Astrocyte of the spinal cord (primary cell): Measurements from ENCODE around the gene MCAM.
A peak's percentile ranks its signal among the peaks of the same experiment; 100 is the strongest.

Experiments used
- DNase-seq: peaks from one replicate; pipeline ENCODE4 v3.0.0; 2011; ENCODE audit warnings: low read depth, low spot score
- H3K4me3 ChIP-seq: 2 replicates; pipeline ENCODE4 v1.5.1; 2011; ENCODE audit warnings: low read depth, mild to moderate bottlenecking, low read length, moderate library complexity
- in situ Hi-C: cut with HindIII; loops from 2 replicates; pipeline ENCODE4 v1.10.0; 2017; ENCODE audit warnings: low sequenced_read_pairs
- TF ChIP-seq, protein P1 (sequence below): IDR thresholded peaks from 2 replicates; pipeline ENCODE4 v1.5.1; 2012; ENCODE audit warnings: low read depth, mild to moderate bottlenecking, low read length, inconsistent platforms

MCAM gene

DNA sequence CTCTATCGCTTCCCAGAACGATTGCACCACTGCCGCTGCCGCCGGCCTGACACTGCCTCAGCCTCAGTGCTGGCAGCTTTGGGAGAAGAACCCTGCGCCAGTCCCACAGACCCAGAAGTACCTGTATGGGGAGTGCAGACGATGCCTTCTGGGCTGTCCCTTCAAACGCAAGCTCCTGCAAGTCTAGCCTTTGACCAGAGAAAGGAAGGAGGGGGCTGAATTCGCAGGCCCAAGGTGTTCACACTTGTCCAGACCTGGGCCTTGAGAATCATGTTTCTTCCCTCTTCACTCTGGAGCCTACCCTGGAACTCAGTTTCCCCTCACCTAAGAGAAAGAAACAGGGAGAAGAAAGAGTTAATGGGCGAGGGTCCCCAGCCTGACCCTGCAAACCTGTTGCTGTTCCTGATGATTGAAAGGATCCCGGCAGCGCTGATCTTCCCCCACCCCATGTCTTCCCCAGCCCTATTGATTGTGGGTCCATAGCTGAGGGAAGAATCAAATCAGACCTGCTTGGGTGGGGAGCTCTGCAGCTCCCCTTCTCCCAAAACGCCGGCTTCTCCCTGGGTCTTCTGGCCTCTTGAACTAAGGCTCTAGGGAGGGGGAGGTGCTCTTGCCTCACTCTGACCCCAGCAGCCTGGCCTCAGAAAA, 786 bp upstream of the MCAM start:
- no peak for DNase-seq
- H3K4me3 ChIP-seq: no peak overlapping the region
- TF ChIP-seq, protein P1, sequence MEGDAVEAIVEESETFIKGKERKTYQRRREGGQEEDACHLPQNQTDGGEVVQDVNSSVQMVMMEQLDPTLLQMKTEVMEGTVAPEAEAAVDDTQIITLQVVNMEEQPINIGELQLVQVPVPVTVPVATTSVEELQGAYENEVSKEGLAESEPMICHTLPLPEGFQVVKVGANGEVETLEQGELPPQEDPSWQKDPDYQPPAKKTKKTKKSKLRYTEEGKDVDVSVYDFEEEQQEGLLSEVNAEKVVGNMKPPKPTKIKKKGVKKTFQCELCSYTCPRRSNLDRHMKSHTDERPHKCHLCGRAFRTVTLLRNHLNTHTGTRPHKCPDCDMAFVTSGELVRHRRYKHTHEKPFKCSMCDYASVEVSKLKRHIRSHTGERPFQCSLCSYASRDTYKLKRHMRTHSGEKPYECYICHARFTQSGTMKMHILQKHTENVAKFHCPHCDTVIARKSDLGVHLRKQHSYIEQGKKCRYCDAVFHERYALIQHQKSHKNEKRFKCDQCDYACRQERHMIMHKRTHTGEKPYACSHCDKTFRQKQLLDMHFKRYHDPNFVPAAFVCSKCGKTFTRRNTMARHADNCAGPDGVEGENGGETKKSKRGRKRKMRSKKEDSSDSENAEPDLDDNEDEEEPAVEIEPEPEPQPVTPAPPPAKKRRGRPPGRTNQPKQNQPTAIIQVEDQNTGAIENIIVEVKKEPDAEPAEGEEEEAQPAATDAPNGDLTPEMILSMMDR: no peak
- in situ Hi-C loops: no loop called here

DNA sequence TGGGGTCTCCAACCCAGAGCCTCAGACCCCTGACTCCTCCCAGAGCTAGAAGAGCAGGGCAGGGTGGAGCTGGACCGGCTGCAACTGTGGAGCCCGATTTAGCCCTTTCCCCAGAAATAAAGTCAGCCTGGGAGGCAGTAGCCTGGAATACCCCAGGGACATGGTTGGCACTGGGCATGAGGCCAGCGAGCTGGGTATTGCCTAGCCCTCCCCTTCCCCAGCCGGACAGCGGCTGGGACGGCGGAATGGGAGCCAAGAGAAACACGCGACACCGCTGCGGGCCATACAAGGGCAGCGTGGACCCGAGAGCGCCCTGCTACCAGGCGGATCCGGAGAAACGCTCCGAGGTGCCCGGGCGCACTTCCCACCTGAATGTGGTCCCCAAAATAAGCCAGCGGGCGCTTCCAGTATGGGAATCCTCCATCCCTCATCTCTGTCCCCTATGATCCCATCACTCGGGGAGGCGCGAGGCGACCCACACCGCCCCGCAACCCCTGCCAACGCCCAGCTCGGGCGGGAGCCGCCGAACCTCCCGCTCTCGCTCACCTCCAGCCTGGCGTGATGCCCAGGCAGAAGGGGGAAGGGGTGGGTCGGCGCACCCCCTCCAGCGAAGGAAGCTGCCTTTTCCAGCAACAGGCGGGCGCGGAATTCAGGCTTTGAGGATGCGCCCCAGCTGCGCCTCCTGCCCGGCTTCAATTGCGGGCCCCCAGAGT, 758 bp downstream of the MCAM start:
- in situ Hi-C loops: no loop called here
- peak overlapping the region; percentile 55 for H3K4me3 ChIP-seq
- TF ChIP-seq, protein P1: no peak
- DNase-seq: peak; percentile 31

DNA sequence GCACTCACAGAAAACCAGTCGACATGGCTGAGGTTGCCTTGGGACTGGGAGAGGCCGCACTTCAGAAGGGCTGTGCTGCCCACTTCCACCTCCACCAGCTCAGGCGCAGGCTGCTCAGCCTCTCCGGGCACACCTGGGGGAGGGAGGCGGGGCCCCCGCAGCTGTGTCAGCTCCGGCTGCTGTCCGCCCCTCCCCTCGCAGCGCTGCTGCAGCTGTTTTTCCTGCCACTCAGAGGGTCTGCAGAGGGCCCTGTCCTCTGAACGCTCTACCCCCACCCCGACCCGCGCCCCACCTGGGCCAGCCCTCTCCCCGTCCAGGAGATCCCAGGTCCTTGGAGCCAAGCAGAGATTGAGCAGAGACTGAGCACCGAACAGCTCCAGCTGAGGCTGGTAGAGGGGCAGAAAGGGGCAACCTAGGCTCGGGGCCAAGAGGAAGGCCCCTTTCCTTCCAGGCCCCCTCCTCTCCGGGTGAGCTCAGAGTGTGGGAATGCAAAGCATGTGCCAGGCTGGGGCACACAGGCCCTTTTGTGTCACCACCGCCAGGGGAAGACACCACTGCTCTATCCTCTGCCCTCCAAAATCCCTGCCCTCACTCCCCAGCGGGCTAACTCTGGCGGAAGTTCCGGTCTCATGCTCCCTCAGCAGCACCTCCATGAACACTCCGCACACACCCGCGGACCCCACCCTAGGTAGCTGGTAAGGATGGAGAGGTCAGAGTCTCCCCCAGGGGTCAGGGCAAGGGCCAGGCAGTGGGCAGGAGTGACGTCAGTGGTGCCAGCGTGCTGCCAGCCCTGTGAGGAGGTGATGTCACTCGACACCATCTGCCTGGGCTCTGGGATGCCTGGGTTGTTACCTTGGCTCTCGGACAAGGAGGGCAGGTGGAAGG, 1.6 kb downstream of the MCAM start:
- in situ Hi-C loops: no loop called here
- no peak for DNase-seq
- H3K4me3 ChIP-seq: peak overlapping the region; percentile 55
- TF ChIP-seq, protein P1: no peak

DNA sequence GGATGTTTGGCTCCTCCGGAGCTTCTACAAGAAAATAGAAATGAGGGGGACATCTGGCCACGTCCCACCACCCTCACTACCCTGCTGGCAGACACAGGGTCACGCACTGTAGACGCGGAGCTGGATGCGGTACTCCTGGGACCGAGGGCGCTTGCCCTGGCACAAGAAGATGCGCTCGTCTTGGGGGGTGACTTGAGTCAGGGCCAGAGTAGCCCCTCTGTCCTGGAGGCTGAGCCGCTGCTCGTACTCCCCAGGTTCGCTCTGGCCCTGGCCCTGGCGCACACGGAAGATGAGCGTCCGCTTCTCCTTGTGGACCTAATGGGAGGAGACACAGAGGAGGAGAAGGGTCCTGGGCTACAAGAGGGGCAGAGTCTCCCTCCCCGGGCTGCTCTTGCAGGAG, 2.2 kb downstream of the MCAM start:
- H3K4me3 ChIP-seq: no peak overlapping the region
- in situ Hi-C loops: no loop called here
- no peak for DNase-seq
- TF ChIP-seq, protein P1: no peak

DNA sequence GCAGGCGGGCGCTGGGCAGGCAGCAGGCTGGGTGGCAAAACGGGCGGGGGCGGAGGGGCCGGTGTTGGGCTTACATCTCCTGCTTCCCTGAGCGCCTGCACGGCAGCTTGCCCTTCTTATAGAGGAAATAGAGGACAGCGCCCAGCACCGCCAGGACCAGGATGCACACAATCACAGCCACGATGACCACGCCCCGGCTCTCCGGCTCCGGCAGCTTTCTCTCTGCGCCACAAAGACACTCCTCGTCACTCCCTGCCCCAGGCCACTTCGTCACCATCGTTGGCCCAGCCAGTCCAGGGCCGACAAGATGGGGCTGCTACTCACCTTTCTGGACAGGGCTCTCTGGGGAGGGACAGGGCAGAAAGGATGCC, 6.3 kb downstream of the MCAM start:
- DNase-seq: no peak
- in situ Hi-C loops: no loop called here
- TF ChIP-seq, protein P1: no peak
- H3K4me3 ChIP-seq: no peak overlapping the region

DNA sequence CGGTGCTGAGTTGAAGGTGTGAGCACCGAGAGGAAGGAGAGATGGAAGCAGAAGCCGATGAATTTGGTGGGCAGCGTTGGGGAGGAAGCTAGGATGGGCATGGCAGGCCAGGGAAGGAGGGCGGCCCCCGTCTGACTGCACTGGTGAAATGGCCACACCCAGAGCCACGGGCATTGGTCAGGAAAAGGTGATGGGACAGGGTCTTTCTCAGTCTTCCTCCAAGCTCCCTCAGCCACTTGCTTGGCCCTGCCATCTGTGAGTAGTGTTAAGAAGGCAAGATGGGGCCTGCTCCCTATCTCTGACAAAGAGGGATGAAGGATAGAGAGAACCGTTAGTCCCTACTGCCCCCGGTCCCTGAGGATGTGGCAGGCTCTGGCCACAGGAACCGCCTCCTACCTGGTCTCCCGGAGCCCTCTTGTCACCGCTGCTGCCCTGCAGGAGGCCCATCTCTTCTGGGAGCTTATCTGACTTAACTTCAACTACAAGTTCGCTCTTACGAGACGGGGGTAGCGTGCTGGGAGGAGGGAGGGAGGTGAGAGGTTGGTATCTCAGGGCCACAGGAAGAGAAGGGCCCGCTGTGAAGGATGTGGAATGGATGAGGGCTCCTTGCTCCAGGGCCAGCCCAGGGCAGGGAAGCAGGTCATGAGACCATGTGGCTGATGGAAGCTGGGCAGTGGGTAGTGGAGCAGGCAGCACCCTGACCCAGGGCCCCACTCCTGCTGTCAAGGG, 6.8 kb downstream of the MCAM start:
- TF ChIP-seq, protein P1: no peak
- in situ Hi-C loops: no loop called here
- no peak for DNase-seq
- no peak overlapping the region for H3K4me3 ChIP-seq
